ENCODE results near the gene KCNN3.
A peak's percentile ranks its signal among the peaks of the same experiment; 100 is the strongest.

Gene KCNN3

GRCh38 chr1:154860156-154860870, 9.8 kb downstream of the KCNN3 start:
- DNase-seq (ENCODE audit: low read depth) = no peak

- DNase-seq (ENCODE audit: low read depth) = no peak
Observed at GRCh38 chr1:154859786-154860155, 10.3 kb downstream of the KCNN3 start.

GRCh38 chr1:154859151-154859785, 10.8 kb downstream of the KCNN3 start:
- DNase-seq (ENCODE audit: low read depth) = no peak

- no peak for DNase-seq (ENCODE audit: low read depth)
Observed at GRCh38 chr1:154857441-154858215, 12.5 kb downstream of the KCNN3 start.

GRCh38 chr1:154857022-154857421, 13.1 kb downstream of the KCNN3 start:
- DNase-seq (ENCODE audit: low read depth) = no peak

- no peak for DNase-seq (ENCODE audit: low read depth)
Observed at GRCh38 chr1:154856544-154856943, 13.5 kb downstream of the KCNN3 start.

GRCh38 chr1:154856049-154856448, 14.0 kb downstream of the KCNN3 start:
- DNase-seq (ENCODE audit: low read depth) = no peak

GRCh38 chr1:154855186-154855851, 14.8 kb downstream of the KCNN3 start:
- DNase-seq (ENCODE audit: low read depth) = no peak

GRCh38 chr1:154852845-154853244, 17.2 kb downstream of the KCNN3 start:
- no peak for DNase-seq (ENCODE audit: low read depth)

- peak; percentile 23 for DNase-seq (ENCODE audit: low read depth)
Observed at GRCh38 chr1:154851392-154852177, 18.5 kb downstream of the KCNN3 start.

GRCh38 chr1:154849645-154850131, 20.4 kb downstream of the KCNN3 start:
- no peak for DNase-seq (ENCODE audit: low read depth)

GRCh38 chr1:154848983-154849382, 21.1 kb downstream of the KCNN3 start:
- no peak for DNase-seq (ENCODE audit: low read depth)

- no peak for DNase-seq (ENCODE audit: low read depth)
Observed at GRCh38 chr1:154847891-154848290, 22.2 kb downstream of the KCNN3 start.

- DNase-seq (ENCODE audit: low read depth) = no peak
Observed at GRCh38 chr1:154846565-154847442, 23.3 kb downstream of the KCNN3 start.

- DNase-seq (ENCODE audit: low read depth) = no peak
Observed at GRCh38 chr1:154845879-154846278, 24.2 kb downstream of the KCNN3 start.

GRCh38 chr1:154845174-154845573, 24.9 kb downstream of the KCNN3 start:
- no peak for DNase-seq (ENCODE audit: low read depth)

- no peak for DNase-seq (ENCODE audit: low read depth)
Observed at GRCh38 chr1:154844297-154844681, 25.8 kb downstream of the KCNN3 start.

- no peak for DNase-seq (ENCODE audit: low read depth)
Observed at GRCh38 chr1:154843636-154844296, 26.3 kb downstream of the KCNN3 start.

GRCh38 chr1:154842635-154843034, 27.4 kb downstream of the KCNN3 start:
- DNase-seq (ENCODE audit: low read depth) = no peak

GRCh38 chr1:154841384-154841783, 28.7 kb downstream of the KCNN3 start:
- DNase-seq (ENCODE audit: low read depth) = no peak
